Measurements from ENCODE around the gene BMAL1.

The BMAL1 gene

GRCh38 chr11:13309156-13309555, 31.6 kb downstream of the BMAL1 start:
- Histone ChIP-seq H3K9me3 (ENCODE audit: insufficient read depth, low read length, severe bottlenecking) (no peaks in the 10 kb centered on the region), H3K4me3 (ENCODE audit: low read depth in 1 of 2, low read length in 2 of 2) (no peak overlapping the region), H2AFZ (ENCODE audit: low read depth, low read length) (no peak overlapping the region), H3K4me2 (ENCODE audit: insufficient read depth, low read length) (no peak overlapping the region), H3K4me1 (ENCODE audit: insufficient read depth, low read length) (no peaks in the 10 kb centered on the region), H3K27me3 (ENCODE audit: insufficient read depth, low read length, poor library complexity) (no peaks in the 10 kb centered on the region), H3K79me2 (ENCODE audit: insufficient read depth, low read length) (peaks cover 34% of the 10 kb centered on the region), H3K27ac (ENCODE audit: low read length) (no peak overlapping the region), H3K36me3 (ENCODE audit: insufficient read depth, low read length) (no peaks in the 10 kb centered on the region), H3K9ac (ENCODE audit: low read depth, low read length) (no peak overlapping the region), H4K20me1 (ENCODE audit: insufficient read depth, low read length) (peaks cover 54% of the 10 kb centered on the region)
- ATAC-seq (ENCODE audit: insufficient read depth, low read depth) (no peak), DNase-seq (no peak)
- TF ChIP-seq EZH2 (IDR thresholded peaks at IDR 0.05; ENCODE audit: borderline replicate concordance, low read depth, low read length, severe bottlenecking) (no peak), CTCF (IDR thresholded peaks at IDR 0.05; ENCODE audit: borderline replicate concordance, extremely low read depth, low read length, poor library complexity, severe bottlenecking) (no peak)

GRCh38 chr11:13310443-13310842, 32.9 kb downstream of the BMAL1 start:
- no peak overlapping the region for H2AFZ ChIP-seq (ENCODE audit: low read depth, low read length)
- ATAC-seq (ENCODE audit: insufficient read depth, low read depth) (no peak), DNase-seq (no peak)
- no peaks in the 10 kb centered on the region for H3K4me1 ChIP-seq (ENCODE audit: insufficient read depth, low read length)
- H3K4me2 ChIP-seq (ENCODE audit: insufficient read depth, low read length) = no peak overlapping the region
- H3K4me3 ChIP-seq (ENCODE audit: low read depth in 1 of 2, low read length in 2 of 2) = no peak overlapping the region
- H3K79me2 ChIP-seq (ENCODE audit: insufficient read depth, low read length) = peaks cover 30% of the 10 kb centered on the region
- no peak overlapping the region for H3K9ac ChIP-seq (ENCODE audit: low read depth, low read length)
- no peak overlapping the region for H3K27ac ChIP-seq (ENCODE audit: low read length)
- no peaks in the 10 kb centered on the region for H3K27me3 ChIP-seq (ENCODE audit: insufficient read depth, low read length, poor library complexity)
- H4K20me1 ChIP-seq (ENCODE audit: insufficient read depth, low read length) = peaks cover 52% of the 10 kb centered on the region
- no peaks in the 10 kb centered on the region for H3K36me3 ChIP-seq (ENCODE audit: insufficient read depth, low read length)
- H3K9me3 ChIP-seq (ENCODE audit: insufficient read depth, low read length, severe bottlenecking) = no peaks in the 10 kb centered on the region
- TF ChIP-seq CTCF (IDR thresholded peaks at IDR 0.05; ENCODE audit: borderline replicate concordance, extremely low read depth, low read length, poor library complexity, severe bottlenecking) (no peak), EZH2 (IDR thresholded peaks at IDR 0.05; ENCODE audit: borderline replicate concordance, low read depth, low read length, severe bottlenecking) (no peak)

GRCh38 chr11:13311570-13311969, 34.0 kb downstream of the BMAL1 start:
- H3K4me2 ChIP-seq (ENCODE audit: insufficient read depth, low read length) = no peak overlapping the region
- H3K27ac ChIP-seq (ENCODE audit: low read length) = no peak overlapping the region
- H3K9ac ChIP-seq (ENCODE audit: low read depth, low read length) = no peak overlapping the region
- H3K9me3 ChIP-seq (ENCODE audit: insufficient read depth, low read length, severe bottlenecking) = no peaks in the 10 kb centered on the region
- no peaks in the 10 kb centered on the region for H3K27me3 ChIP-seq (ENCODE audit: insufficient read depth, low read length, poor library complexity)
- peaks cover 46% of the 10 kb centered on the region for H4K20me1 ChIP-seq (ENCODE audit: insufficient read depth, low read length)
- H2AFZ ChIP-seq (ENCODE audit: low read depth, low read length) = no peak overlapping the region
- no peaks in the 10 kb centered on the region for H3K4me1 ChIP-seq (ENCODE audit: insufficient read depth, low read length)
- ATAC-seq (ENCODE audit: insufficient read depth, low read depth) (no peak), DNase-seq (no peak)
- H3K4me3 ChIP-seq (ENCODE audit: low read depth in 1 of 2, low read length in 2 of 2) = no peak overlapping the region
- H3K36me3 ChIP-seq (ENCODE audit: insufficient read depth, low read length) = no peaks in the 10 kb centered on the region
- peaks cover 24% of the 10 kb centered on the region for H3K79me2 ChIP-seq (ENCODE audit: insufficient read depth, low read length)
- no peak for TF ChIP-seq CTCF (IDR thresholded peaks at IDR 0.05; ENCODE audit: borderline replicate concordance, extremely low read depth, low read length, poor library complexity, severe bottlenecking)
- TF ChIP-seq EZH2 (IDR thresholded peaks at IDR 0.05; ENCODE audit: borderline replicate concordance, low read depth, low read length, severe bottlenecking) = no peak

Measured in DND-41 (cell line).